HCT116 (cell line): ENCODE data around the gene HCFC1.

Experiments
- ELF1 ChIP-seq: IDR thresholded peaks from 2 replicates; pipeline ENCODE4 v1.6.1; 2012; ENCODE audit warnings: low read depth, borderline replicate concordance
- SP1 ChIP-seq: IDR thresholded peaks from 2 replicates; pipeline ENCODE4 v1.6.1; 2012; ENCODE audit warnings: low read depth
- ZNF274 ChIP-seq: fragments of 200-500 bp; sonication (Bioruptor generic); IDR thresholded peaks from 2 replicates; pipeline ENCODE4 v1.6.1; 2014; ENCODE audit warnings: mild to moderate bottlenecking, low read depth, low read length, inconsistent platforms
- TF ChIP-seq, protein P1 (sequence below): IDR thresholded peaks from 2 replicates; pipeline ENCODE4 v1.6.1; 2012
- TF ChIP-seq, protein P2 (sequence below), 3 experiments: fragments of 200-600 bp in 1 of 3; sonication (generic) in 1 of 3; IDR thresholded peaks in 2 of 3; conservative IDR thresholded peaks in 1 of 3; 2 replicates each; pipeline ENCODE4 v1.5.1; 2012 to 2017; ENCODE audit warnings: low read depth in 2 of 3, low read length in 2 of 3, antibody characterized with exemption in 1 of 3, borderline replicate concordance in 1 of 3, control low read depth in 1 of 3, mild to moderate bottlenecking in 1 of 3, mixed read lengths in 1 of 3, mixed run types in 1 of 3, moderate library complexity in 1 of 3; ENCODE audit not compliant: insufficient read depth in 1 of 3
- TF ChIP-seq, protein P3 (sequence below): IDR thresholded peaks from 2 replicates; pipeline ENCODE4 v1.6.1; 2012; ENCODE audit warnings: low read depth

DNA sequence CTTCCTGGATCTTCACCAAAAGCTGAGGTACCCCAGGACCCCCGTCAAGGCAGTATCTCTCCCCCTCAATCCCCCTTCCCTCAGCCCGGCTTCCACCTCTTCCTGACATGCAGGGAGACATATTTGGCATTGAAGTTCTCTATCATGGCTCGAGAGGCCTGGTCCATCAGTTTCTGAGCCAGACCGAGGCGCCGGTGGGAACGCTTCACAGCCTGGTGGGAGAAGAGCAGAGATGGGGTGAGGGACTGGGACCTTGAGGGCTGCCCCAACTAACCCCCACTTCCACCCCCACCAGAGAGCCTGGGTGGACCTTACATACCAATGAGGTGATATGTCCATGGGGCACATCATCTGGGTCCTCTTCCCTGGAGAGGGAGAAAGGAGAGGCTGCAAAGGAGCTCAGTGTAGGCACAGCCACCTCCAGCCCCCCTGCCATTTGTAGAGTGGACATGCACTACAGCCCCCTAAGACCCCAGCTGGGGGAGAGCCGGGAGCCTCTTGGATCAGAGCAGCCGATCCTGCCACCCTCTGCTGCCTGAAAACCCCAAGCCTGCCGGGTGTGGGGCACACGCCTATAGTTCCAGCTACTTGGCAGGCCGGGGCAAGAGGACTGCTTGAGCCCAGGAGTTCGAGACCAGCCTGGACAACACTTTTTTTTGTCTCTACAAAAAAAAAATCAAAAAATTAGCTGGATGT is 39.2 kb downstream of the HCFC1 start:
- TF ChIP-seq, protein P1, sequence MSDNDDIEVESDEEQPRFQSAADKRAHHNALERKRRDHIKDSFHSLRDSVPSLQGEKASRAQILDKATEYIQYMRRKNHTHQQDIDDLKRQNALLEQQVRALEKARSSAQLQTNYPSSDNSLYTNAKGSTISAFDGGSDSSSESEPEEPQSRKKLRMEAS = no peak
- TF ChIP-seq, protein P2, sequence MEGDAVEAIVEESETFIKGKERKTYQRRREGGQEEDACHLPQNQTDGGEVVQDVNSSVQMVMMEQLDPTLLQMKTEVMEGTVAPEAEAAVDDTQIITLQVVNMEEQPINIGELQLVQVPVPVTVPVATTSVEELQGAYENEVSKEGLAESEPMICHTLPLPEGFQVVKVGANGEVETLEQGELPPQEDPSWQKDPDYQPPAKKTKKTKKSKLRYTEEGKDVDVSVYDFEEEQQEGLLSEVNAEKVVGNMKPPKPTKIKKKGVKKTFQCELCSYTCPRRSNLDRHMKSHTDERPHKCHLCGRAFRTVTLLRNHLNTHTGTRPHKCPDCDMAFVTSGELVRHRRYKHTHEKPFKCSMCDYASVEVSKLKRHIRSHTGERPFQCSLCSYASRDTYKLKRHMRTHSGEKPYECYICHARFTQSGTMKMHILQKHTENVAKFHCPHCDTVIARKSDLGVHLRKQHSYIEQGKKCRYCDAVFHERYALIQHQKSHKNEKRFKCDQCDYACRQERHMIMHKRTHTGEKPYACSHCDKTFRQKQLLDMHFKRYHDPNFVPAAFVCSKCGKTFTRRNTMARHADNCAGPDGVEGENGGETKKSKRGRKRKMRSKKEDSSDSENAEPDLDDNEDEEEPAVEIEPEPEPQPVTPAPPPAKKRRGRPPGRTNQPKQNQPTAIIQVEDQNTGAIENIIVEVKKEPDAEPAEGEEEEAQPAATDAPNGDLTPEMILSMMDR (IDR thresholded peaks at IDR 0.05 in 2 of 3, conservative IDR thresholded peaks at IDR 0.05 in 1 of 3; ENCODE audit: borderline replicate concordance in 1 of 3, insufficient read depth in 1 of 3, low read depth in 2 of 3, low read length in 2 of 3) = no peak
- no peak for TF ChIP-seq SP1
- TF ChIP-seq, protein P3, sequence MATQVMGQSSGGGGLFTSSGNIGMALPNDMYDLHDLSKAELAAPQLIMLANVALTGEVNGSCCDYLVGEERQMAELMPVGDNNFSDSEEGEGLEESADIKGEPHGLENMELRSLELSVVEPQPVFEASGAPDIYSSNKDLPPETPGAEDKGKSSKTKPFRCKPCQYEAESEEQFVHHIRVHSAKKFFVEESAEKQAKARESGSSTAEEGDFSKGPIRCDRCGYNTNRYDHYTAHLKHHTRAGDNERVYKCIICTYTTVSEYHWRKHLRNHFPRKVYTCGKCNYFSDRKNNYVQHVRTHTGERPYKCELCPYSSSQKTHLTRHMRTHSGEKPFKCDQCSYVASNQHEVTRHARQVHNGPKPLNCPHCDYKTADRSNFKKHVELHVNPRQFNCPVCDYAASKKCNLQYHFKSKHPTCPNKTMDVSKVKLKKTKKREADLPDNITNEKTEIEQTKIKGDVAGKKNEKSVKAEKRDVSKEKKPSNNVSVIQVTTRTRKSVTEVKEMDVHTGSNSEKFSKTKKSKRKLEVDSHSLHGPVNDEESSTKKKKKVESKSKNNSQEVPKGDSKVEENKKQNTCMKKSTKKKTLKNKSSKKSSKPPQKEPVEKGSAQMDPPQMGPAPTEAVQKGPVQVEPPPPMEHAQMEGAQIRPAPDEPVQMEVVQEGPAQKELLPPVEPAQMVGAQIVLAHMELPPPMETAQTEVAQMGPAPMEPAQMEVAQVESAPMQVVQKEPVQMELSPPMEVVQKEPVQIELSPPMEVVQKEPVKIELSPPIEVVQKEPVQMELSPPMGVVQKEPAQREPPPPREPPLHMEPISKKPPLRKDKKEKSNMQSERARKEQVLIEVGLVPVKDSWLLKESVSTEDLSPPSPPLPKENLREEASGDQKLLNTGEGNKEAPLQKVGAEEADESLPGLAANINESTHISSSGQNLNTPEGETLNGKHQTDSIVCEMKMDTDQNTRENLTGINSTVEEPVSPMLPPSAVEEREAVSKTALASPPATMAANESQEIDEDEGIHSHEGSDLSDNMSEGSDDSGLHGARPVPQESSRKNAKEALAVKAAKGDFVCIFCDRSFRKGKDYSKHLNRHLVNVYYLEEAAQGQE = no peak
- no peak for TF ChIP-seq ELF1
- TF ChIP-seq ZNF274 = no peak
